HUDEP-2 (cell line): ENCODE results near the gene SDK2.

Source experiments
- DNase-seq, 76 experiments: peaks; one replicate each; lab custom pipeline; 2025; ENCODE audit not compliant: unreplicated experiment in 76 of 76; lab: John Stamatoyannopoulos, UW

Gene SDK2

DNA sequence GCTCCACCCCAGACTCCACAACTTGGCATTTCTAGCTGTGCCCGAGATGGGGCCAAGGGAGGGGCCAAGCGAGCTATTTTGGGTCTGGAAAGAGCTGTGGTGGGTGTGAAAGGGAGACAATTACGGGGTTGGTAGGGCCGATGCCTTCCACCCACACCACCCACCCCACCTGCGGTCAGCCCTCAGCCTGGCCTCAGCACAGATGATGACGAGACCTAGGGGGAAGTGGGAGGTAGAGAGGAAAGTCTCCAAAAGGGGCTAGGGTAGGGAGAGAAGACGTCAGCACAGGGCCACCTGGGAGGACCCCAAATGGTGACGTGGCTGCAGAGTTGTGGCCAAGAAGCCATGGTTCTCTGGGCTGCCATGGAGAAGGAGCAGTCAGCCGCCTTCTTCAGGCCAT, 83.1 kb downstream of the SDK2 start:
- no peak for DNase-seq

DNA sequence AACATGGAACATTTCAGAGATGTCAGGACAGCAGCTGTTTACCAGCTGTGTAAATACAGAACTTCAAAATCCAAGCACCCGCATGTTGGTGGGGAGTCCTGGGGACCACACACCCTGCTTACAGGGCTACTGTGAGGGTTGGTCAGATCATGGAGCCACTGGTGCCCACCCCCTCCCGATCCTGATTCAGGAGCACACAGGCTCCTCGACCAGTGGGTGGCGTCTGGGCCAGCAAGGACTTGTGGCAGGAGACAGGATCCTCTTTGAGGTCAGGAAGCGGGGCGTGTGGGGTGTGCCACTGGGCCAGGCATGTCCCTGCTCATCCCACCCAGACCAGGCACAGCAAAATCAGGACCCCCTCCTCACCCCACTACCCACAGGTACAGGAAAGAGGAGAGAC, 83.6 kb downstream of the SDK2 start:
- DNase-seq = no peak

DNA sequence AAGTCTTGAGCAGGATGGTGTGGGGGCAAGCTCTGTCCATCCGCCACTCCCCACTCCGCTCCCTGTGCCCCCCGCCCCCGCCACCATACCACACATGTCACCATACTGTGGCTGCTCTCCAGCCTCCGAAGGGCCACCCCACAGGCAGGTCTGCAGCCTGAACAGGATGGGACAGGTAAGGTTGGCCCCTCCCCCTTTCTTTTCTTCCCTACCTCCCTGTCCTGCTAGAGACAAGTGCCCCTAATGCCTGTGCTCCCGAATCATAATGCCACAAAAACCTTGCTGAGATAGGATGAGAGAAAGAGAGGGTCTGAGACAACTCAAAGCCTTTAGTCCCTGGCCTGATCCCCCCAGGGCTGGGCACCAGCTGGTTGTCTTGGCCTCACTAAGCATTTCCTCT, 84.7 kb downstream of the SDK2 start:
- DNase-seq = no peak

DNA sequence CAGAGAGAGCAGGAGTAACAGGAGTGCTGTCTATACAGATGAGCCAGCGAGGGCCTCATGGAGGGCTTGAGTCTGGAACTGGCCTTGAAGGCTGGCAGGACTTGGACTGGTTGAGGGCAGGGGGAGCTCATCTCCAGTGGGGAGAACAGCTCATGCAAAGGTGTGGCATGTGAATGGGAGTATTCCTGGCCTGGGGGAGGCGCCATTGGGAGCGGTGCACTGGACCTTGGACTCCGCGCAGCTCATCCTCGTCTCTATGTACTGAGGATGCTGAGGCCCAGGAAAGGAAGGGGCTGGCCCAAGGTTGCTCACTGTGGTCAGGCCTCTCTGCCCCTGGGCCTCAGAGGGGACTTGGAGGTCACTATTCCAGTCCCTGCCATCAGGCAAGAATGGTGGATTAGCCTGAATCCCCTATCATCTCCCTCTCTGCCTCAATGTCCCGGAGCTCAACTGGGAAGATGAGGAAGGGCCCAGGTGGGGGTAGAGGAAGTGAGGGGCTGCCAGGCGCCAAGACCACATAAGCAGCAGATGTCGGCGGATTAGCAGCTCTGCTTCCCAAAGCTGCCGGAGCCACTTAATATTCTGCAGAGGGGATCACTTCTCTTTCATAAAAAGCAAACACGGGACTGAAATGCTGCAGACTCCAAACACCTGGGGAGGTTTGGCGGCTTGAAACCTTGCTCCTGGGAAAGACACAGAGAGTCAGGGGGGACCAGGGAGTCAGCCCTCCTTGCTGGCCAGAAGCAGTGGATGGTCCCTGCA, 88.9 kb downstream of the SDK2 start:
- DNase-seq = no peak

DNA sequence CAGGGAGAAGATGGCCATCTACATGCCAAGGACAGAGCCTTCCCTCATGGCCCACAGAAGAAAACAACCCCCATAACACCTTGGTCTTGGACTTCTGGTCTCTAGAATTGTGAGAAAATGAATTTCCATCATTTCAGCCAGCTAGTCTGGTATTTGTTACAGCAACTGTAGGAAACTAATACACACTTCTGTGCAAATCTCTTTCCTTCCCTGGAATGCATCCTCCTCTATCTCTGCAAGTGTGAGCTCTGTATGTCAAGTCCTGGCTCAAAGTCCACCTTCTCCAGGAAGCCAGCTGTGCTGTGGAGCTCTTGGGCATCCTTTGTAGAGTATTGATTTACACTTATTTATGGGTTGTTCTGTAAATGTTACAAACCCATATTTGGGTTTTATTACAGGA, 89.7 kb downstream of the SDK2 start:
- DNase-seq = no peak

DNA sequence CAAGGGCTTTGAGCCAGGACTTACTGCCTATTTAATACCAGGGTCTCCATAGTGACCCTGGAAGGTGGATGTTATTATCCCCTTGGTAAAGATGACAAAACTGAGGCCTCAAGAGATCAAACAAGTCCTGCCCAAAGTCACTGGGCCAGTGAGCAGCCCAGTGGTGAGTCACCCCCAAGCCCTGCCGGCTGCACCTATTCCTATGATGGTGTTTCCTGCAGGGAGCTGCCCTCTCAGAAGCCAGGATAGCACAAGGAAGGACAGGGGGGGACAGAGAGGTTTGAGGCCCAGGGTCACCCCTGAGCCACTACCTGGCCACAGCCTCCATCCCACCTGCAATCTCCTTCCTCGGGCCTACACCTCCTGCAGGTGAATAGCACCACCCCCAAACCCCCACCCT, 90.9 kb downstream of the SDK2 start:
- no peak for DNase-seq

DNA sequence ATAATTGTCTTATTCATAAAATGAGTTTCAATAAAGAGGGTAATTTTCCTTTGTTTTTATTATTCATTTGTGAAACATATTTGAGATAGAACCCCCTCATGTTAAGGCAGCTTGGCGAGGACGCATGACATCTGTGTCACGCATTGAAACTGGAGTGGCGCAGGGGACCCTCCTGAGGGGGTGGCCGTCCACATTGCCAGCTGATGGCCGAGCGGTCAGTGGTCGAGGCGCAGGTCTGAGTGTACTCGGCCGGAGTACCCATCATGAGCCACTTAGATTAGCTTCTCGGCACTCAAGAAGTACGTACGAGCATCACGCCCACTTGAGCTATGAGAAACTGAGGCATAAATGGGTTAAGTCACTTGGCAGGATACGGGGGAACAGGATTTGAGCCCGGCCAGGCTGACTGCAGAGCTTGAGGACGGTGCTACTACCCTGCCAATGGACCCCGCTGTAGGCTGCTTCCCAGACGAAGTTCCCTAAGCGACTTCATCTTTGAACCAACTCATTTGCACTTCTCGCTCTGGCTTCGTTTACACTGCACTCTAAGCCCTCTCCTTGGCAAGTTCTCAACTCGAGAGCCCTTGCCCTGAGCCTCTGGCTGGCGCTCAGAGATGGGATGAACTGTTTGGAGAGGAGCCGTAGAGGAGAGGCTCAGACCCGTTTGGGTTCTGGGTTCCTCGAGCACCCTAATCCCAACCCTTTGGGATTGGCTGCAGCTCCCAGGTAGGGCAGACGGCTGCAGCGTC, 91.8 kb downstream of the SDK2 start:
- no peak for DNase-seq

DNA sequence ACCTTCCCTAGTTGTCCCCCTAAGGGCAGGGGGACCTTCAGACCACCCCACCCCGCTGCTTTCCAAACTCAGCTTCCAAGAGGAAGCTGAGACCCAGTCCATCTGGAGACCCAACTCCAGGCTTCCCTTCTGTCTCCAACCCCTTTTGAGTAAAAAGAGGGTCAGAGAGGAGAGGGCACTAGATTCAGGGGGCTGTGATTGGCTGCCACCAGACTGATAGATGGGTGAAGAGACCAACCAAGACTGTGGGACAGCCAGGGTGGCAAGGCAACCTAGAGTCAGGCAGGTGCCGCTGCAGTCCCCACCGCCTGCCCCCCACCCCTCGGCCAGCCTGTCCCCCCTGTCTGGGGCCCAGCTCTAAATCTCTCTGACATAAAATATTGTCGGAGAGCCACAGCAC, 92.5 kb downstream of the SDK2 start:
- no peak for DNase-seq

DNA sequence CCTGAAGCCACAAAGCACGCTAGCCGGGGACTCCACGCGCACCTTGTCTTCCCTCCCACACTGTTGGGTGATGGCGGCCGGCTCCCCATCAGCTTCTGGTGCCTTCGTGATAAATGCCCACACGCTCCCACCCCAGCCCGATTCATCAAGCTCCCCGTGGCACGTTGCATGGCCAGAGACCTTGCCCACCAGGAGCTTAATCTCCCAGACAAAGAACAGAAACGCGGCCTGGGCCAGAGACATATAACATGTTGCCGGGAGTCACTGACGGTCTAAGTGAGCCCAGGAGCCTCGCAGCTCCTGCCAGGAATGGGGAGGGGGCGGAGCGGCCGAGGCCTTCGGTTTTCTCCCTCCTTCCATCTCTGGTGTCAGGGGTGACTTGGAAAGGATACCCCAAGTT, 93.1 kb downstream of the SDK2 start:
- no peak for DNase-seq

DNA sequence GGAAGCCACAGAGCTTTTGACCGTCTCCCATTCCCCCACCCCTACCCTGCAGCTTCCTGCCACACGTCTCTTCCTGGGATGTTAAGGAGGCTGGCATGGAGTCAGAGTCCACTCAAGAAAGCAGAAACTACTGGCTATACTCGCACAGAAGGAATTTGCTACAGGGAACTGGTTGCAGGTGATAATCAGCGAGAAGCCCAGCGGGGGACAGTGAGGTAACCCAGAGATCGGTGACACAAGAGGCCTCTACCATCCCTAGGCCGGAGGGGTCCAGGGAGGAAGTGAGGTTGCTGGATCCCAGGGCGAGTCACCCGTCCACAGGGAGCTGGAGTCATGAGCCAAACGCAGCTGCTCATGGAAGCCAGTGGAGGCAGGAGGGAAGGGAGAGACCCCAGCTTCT, 93.7 kb downstream of the SDK2 start:
- no peak for DNase-seq

DNA sequence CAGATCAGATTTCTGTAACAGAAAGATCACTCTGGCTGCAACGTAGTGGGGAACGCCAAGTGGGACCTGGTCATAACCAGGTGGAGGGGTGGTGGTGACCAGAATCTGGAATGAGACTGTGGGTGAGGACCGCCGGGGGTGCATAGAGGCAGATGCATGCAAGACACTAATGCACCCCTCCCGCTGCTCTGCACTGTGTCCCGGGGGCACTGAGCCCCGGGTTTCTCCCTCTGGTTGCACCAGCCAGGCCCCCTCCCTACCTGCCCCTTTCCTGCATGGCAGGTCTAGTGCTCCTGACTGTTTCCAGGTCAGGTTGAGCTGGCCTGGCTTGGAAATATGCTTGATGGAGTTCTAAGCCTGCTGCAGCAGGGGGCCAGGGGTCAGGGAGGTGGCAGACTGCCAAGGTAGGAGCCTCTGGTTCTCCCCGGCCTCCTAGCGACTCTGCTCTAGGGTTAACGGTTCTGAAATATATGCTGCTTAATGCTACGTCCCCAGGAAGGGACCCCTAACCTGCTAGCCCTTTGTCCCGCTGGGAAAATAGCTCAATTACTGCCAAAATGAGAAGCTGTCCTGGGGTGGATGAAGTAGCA, 94.3 kb downstream of the SDK2 start:
- no peak for DNase-seq

DNA sequence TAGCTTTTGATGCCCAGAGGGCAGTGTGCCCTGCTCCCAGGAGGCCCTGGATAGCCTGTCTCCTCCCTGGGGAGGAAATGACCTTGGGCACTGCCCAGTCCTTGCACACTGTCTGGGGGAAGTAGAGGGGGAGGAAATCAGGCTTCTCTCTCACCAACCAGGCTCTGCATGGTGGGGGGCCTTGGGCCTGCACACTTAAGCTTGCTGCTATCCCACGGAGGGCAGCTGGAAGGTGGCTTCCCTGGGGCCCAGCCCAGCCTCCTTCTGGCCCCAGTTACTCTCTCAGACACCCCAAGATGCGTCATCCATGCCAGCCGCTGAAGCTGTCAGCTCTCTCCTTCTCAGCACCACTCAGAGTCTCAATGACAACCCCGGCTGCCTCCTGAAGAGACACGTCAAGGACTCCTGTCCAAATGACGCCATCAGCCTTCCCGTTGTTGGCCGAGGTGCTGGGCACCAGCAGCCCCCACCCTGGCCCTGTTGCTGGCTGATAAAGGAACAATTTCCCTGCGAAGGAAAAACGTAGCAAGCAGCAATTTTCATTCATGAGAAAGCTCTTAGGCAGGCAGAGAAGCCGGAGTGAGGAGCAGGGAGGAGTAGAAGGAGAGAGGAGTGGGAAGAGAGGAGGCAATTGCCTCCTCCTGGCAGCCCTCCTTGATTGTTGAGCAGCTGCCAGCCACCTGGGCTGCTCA, 95.5 kb downstream of the SDK2 start:
- DNase-seq = no peak

DNA sequence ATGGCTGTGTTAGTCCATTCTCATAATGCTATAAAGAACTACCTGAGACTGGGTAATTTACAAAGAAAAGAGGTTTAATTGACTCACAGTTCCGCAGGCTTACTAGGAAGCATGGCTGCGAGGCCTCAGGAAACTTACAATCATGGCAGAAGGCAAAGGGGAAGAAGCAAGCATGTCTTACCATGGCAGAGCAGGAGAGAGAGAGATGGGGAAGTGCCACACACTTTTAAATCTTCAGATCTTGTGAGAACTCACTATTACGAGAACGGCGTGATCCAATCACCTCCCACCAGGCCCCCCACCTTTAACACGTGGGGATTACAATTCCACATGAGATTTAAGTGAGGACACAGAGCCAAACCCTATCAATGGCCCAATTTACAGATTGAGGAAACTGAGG, 96.5 kb downstream of the SDK2 start:
- DNase-seq = no peak

DNA sequence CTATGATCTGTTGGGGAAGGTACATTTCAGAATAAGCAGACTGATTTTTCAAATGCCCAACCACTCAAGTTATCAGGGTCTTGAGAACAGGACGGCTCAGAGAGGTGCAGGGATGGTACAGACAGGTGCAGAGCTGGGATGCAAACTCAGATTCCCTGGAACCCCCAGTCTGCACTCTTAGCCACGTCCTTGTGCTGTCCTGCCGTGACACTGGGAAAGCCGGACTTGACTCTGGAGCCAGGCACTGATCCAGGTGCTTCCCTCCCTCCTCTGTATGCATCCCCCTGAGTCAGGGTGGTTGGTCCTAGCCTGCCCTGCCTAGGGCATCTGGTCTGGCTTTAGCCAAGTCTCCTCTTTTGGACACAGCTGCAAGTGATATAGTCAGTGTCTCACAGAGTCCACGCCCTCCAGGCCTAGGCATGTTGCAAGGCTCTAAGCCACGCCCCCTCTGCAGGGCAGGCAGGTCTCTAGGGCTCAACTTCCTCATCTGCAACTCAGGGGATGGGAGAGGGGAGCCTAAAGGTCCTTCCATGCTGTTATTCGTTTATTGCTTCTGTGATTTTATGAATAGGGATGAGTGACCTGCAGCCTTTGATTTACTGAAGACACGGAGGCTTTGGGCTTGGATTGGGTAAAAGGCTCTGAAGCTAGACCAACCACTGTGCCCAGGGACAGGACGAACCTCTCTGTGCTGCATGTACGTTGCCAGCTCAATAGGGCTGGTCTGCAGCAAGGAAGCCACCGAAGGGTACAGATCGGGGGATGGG, 97.3 kb downstream of the SDK2 start:
- DNase-seq = peak in 51 of 76 experiments; percentile 2 to 64 (median 28)

DNA sequence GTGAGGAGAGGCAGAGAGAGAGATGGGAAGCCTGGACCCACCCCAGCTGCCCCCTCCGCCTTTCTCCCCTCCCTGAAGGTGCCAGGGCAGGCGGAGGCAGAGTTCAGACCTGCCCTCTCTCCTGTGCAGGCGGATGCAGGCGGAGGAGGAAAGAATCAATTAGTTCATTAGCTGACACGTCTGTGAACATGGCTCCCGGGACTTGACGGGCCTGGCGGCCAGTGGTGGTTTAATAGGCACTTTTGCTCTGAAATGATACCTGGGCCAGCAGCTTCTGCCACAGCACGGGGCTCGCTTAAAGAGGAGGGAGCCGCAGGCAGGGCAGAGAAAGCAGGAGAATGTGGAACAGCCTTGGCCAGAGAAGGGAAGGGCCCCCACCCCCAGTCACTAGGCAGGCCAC, 98.1 kb downstream of the SDK2 start:
- DNase-seq = no peak

DNA sequence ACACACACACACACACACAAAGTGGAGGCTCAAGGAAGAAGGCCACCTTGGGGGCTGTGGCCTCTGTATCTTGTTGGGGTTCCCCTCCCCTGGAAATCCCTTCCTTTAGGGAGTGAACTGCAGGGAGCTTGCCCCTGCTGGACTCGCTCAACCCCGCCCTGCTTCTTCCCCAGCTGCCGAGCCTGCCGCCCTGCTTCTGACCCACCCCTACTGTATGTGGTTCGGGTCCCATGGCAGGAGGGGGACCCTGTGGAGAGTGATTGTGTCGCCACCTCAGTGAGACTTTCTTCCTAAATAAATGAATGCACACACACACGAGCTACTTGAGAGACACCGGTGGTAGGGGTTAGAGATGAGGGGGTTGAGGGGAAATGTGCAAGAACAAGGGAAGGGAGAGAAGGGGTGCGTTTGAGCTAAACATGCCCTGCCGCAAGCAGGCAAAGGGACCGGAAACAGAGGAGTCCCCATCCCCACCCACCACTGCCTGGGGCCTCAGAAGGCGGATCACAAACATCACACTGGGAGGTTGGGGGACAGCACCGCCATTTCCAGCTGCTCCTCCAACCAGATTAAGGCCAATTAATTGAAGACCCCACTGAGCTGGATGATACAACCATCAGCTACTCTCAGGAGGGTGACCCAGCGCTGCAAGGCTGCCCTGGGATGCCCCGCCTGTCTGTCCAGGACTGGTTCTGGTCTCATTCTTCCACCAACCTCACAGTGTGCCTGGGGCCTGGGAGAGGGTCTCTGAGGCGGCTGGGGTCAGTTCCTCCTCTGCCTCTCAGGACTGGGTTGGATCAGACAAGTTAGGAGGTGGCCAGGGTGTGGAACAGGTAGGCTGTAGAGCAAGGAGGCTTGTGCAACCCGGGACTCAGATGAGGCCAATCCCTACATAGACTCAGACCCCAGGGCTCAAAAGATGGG, 98.9 kb downstream of the SDK2 start:
- no peak for DNase-seq

DNA sequence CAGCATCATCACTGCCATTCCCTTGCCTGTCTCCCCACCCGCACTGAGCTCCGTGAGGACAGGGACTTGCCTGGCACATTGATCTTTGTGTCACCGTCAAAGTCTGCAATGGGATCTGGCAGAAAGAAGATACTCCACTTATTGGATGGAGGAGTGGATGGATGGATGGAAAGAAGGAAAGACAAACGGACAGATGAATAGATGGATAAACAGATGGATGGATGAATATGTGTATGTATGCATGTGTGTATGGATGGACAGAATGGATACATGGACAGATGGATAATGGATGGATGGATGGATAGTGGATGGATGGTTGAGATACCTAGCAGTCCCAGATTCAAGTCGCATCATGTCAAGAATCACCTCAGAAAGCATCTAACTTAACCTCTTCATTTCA, 99.9 kb downstream of the SDK2 start:
- DNase-seq = no peak

DNA sequence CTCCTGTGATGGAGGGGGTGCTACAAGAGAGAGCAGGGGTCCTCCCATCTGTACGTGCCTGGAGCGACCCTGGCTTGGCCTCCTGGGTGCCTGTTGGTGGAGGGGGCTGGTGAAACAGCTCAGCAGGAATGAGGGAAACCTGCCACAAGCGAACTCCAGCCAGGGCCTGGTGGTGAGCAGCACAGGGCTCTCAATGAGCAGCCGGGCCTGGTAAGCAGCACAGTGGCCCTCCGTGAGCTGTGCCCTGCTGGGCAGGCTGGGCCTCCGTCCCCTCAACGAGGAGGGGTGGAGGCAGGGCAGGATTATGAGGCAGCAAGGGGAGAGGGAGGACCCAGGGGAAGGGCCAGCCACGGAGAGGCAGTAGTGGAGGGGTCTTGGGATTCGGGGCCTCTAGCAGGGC, 101.9 kb downstream of the SDK2 start:
- no peak for DNase-seq

DNA sequence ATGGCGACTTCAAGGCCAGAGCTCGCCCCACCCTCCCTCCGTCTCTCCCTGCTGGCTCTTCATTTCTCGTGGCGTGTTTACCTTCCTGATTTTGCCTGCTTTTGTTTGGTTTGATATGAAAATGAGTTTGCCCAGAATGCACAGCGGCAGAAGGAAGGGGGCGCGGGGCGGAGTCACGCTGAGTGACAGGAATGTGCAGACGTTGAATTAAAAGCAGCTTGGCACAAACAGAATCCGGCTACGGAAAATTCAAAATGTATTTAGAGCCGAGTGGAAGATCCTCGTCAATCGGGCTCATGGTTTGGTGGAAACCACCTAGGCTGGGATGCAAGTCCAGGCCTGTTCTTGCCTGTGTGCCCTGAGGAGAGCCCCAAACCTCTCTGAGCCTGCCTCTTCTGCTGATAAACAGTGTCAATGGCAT, 102.7 kb downstream of the SDK2 start:
- DNase-seq = no peak

DNA sequence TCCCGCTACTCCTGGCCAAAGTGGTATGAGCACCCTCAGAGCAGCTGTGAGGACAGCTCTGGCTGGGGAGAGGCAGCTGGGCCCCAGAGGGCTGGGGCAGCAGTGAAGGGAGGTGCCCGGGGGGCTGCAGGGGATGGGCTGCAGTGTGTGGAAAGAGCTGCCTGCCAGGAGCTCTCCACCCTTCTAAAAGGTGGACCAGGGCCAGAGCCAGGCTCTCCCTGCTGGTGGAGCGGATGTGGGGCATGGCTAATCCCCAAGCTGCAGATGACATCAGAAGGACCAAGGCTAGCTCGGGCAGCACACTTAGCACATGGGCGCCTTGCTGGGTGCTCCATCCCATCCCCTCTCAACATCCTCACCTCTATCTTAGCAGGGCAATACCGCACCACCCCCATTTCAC, 103.1 kb downstream of the SDK2 start:
- no peak for DNase-seq
